ENCODE measurements around the gene SELENOW. TPM values are rescaled to one million over a fixed set of nuclear protein-coding genes. Genes with fewer than 3 reads are reported as not detected.
"Not testable (repeated sequence)": the region's sequence is repeated elsewhere in the genome, so short reads cannot be mapped to it uniquely, and the experiment has no call there.

The SELENOW gene
- polyA plus RNA-seq, 4 donors, result 115 to 174 (median 149) TPM

DNA sequence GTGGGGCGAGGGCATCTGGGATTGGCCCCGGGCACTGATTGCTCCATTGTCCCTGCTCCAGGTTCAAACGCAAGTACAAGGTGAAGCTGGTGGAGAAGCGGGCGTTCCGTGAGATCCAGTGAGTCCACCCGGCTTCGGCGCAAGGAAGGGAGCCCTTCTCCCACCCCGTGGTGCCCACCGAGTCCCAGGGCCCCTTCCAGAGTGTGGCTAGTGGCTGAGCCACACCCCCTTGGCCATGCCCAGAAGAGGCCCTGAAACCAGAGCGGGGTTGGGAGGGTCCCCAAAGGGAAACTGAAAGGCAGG, 21.9 kb upstream of the SELENOW start:
- DNase-seq (ENCODE audit: low read depth in 4 of 4, low spot score in 2 of 4), result no peak

DNA sequence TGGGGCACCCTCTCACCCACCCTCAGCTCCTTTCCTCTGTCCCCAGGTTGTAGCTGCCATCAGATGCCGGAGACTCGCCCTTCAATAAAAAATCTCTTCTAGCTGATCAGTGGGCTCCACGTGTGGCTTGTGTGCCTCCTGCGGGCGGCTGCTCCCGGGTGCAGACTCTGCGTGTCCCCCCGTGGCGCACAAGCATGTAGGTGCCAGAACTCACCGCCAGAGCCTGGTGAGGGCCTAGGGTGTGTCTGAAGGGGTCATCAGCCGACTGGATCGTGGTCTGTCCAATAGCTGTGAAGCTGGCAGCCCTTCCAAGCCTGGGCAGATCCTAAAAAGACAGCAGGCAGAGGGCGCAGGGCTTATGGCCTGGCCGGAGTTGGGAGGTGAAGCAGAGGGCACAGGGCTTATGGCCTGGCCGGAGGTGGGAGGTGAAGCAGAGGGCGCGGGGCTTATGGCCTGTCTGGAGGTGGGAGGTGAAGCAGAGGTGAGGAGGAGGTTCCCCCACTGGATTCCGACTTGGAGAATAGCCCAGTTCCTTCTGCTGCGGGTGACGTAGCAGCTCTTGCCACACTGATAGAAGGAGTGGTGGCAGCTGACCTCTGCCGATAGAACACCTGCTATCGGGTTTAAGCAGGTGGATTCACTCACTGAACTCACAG, 21.4 kb upstream of the SELENOW start:
- DNase-seq (ENCODE audit: low read depth in 4 of 4, low spot score in 2 of 4), result no peak

DNA sequence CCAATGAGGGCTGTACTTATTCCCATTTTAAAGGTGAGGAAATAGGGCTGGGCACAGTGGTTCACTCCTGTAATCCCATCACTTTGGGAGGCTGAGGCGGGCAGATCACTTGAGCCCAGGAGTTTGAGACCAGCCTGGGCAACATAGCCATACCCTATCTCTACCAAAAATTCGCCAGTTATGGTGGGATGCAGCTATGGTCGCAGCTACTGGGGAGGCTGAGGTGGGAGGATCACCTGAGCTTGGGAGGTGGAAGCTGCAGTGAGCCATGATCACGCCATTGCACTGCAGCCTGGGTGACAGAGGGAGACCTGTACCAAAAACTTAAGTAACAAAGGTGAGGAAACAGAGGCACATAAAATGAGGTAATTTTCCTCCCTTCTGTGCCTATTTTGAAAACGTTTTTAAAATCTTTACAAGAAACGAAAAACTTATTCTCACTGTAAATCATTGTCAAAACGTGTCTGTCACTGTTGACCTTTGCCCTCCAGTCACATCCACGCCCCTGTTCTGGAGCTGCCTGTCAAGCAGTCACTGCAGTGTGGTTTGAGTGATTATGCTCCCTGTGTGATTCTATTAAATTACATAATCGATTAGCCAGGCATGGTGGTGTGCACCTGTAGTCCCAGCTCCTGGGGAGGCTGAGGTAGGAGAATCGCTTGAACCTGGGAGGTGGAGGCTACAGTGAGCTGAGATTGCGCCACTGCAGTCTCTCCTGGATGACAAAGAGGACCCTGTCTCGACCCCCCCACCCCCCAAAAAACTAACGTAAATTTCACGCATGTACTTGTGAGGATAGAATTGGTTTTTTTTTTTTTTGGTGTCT, 20.7 kb upstream of the SELENOW start:
- no peak for DNase-seq (ENCODE audit: low read depth in 4 of 4, low spot score in 2 of 4)

DNA sequence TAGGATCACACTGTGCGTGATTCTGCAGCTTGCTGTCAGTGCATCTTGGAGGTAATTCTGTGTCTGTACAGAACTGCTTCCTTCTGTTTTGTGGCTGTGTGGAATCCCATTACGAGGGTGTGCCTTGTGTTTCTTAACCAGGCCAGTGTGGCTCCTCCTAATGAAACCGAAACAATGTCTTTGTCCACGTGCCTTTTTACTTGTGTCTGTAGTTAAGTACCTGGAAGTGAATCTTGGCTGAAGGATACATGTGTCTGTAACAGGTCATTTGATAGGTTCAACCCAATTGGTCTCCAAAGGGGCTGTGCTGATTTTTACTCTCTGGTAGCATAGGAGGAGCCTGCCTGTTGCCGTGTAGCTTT, 20.1 kb upstream of the SELENOW start:
- DNase-seq (ENCODE audit: low read depth in 4 of 4, low spot score in 2 of 4), result no peak

- DNase-seq (ENCODE audit: low read depth in 4 of 4, low spot score in 2 of 4), result no peak
Observed at GRCh38 chr19:47760632-47760999, 17.9 kb upstream of the SELENOW start.

DNA sequence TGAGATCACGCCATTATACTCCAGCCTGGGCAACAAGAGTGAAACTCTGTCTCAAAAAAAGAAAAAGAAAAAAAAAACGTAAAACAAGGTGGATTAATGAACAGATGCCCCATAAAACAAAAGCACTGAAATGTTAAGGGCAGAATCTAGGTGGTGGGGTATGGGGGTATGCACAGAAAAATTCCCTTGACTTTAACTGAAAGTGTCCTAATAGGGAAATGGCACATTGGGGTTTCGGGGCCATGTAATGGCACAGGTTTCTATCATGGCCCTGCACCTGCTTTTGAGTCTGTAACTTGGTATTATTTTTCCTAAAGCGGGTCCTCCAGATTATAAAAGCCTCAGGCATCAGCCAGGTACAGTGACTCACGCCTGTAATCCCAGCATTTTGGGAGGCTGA, 16.9 kb upstream of the SELENOW start:
- no peak for DNase-seq (ENCODE audit: low read depth in 4 of 4, low spot score in 2 of 4)

GRCh38 chr19:47762151-47762550, 16.4 kb upstream of the SELENOW start:
- no peak for DNase-seq (ENCODE audit: low read depth in 4 of 4, low spot score in 2 of 4)

DNA sequence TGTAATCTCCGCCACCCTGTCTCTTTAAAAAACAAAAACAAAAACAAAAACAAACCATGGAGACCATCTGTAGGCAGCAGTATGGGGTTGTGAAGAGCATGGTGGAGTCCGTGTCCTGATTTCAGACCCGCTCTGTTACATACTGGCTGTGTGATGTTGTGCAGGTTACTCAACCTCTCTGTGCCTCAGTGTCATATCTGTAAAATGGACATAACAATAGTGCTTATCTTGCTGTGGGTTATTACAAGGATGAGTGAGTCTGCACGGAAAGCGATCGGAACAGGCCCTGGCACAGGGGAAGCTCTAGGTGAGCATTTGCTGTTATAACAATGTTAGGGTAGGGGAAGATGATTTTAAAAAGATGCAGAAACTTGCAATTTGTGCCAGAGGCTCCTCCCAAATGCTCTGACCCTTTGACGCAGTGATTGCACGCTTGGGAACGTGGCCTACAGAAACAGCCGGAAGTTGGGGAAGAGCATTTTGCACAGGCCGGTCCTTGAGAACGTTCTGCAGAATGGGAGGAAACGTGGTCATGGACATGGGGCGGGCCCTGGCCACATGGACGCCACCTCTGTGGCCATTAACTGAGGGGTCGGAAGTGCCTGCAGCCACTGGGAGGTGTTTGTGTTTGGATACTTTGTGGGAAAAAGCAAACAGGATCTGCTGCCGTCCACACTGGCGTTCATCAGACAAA, 15.7 kb upstream of the SELENOW start:
- no peak for DNase-seq (ENCODE audit: low read depth in 4 of 4, low spot score in 2 of 4)

GRCh38 chr19:47764705-47765104, 13.8 kb upstream of the SELENOW start:
- DNase-seq (ENCODE audit: low read depth in 4 of 4, low spot score in 2 of 4), result not testable (repeated sequence)

- no peak for DNase-seq (ENCODE audit: low read depth in 4 of 4, low spot score in 2 of 4)
Observed at GRCh38 chr19:47765523-47766358, 12.8 kb upstream of the SELENOW start.

GRCh38 chr19:47766359-47766620, 12.2 kb upstream of the SELENOW start:
- no peak for DNase-seq (ENCODE audit: low read depth in 4 of 4, low spot score in 2 of 4)

DNA sequence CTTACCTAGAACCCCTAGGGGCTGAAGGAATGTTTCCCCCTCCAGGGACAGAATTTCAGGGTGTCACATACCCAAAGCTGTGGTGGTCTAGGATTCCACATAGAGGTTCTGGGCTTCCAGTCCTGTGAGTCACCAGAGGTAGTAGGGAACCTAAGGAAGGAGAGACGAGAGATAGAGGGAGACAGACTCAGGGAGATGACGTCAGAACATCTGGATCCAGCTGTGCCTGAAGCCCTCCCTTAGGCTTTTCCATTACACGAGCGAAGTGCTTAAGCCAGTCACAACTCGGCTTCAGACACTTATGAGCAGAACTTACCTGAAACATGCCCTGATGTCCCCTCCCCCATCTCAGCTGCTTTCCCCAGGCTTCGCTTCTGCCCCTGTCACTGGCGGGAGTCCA, 11.8 kb upstream of the SELENOW start:
- DNase-seq (ENCODE audit: low read depth in 4 of 4, low spot score in 2 of 4), result no peak

DNA sequence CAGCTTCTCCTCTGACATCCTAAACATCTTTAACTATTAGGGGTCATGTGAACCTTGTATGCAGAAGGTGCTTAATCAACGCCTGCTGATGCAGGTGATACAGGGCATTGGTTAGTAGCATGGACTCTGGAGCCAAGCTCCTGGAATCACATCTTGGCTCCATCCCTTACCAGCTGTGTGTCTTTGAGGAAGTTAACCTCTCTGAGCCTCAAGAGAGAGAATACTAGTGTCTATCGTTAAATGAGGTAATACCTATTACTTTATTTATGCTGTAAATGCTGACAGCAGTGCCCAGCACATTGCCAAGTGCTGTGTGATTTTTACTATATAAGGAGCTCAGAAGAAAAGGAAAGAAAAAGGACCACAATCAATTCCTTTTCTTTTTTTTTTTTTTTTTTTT, 11.2 kb upstream of the SELENOW start:
- DNase-seq (ENCODE audit: low read depth in 4 of 4, low spot score in 2 of 4), result no peak

GRCh38 chr19:47768604-47769003, 9.9 kb upstream of the SELENOW start:
- DNase-seq (ENCODE audit: low read depth in 4 of 4, low spot score in 2 of 4), result no peak

GRCh38 chr19:47769534-47769933, 9.0 kb upstream of the SELENOW start:
- DNase-seq (ENCODE audit: low read depth in 4 of 4, low spot score in 2 of 4), result no peak

DNA sequence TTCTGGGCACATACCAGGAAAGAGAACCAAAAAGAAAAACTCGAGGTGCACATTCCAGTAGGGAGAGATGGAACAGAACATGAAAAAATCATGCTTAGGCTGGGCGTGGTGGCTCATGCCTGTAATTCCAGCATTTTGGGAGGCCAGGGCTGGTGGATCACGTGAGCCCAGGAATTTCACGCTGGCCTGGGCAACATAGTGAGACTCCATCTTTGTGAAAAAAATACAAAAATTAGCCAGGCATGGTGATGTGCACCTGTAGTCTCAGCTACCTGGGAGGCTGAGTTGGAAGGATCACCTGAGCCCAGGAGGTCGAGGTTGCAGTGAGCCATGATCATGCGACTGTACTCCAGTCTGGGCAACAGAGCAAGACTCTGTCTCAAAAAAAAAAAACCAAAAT, 7.2 kb upstream of the SELENOW start:
- not testable (repeated sequence) for DNase-seq (ENCODE audit: low read depth in 4 of 4, low spot score in 2 of 4)

- DNase-seq (ENCODE audit: low read depth in 4 of 4, low spot score in 2 of 4), result no peak
Observed at GRCh38 chr19:47776568-47776967, 1.9 kb upstream of the SELENOW start.

- DNase-seq (ENCODE audit: low read depth in 4 of 4, low spot score in 2 of 4), result not testable (repeated sequence)
Observed at GRCh38 chr19:47777245-47778048, 1.1 kb upstream of the SELENOW start.

GRCh38 chr19:47778954-47779351, 450 bp downstream of the SELENOW start:
- no peak for DNase-seq (ENCODE audit: low read depth in 4 of 4, low spot score in 2 of 4)

GRCh38 chr19:47779524-47780214, 1.2 kb downstream of the SELENOW start:
- no peak for DNase-seq (ENCODE audit: low read depth in 4 of 4, low spot score in 2 of 4)
